DND-41 (cell line): Measurements from ENCODE around the gene TMEM151A.
"Not testable (repeated sequence)": the region's sequence is repeated elsewhere in the genome, so short reads cannot be mapped to it uniquely, and the experiment has no call there.

Source experiments
- ATAC-seq: fragments of 200-7000 bp; cut with Tn5 transposase; 3 replicates; pipeline ENCODE4 v1.9.1; 2021; ENCODE audit warnings: low read depth; ENCODE audit not compliant: insufficient read depth
- DNase-seq: peaks from one replicate; pipeline ENCODE4 v3.0.0-alpha.2; 2020
- H2AFZ ChIP-seq: 2 replicates; pipeline ENCODE4 v1.6.0; 2012; ENCODE audit warnings: low read depth, low read length
- H3K27ac ChIP-seq: 2 replicates; pipeline ENCODE4 v1.5.1; 2012; ENCODE audit warnings: low read length, inconsistent platforms
- H3K27me3 ChIP-seq: fragments of 200-600 bp; sonication (generic); 2 replicates; pipeline ENCODE4 v1.6.0; 2012; ENCODE audit warnings: low read length, mild to moderate bottlenecking, inconsistent platforms; ENCODE audit not compliant: insufficient read depth, poor library complexity
- H3K36me3 ChIP-seq: 2 replicates; pipeline ENCODE4 v1.5.1; 2012; ENCODE audit warnings: low read length, inconsistent platforms; ENCODE audit not compliant: insufficient read depth
- H3K4me1 ChIP-seq: 2 replicates; pipeline ENCODE4 v1.5.1; 2012; ENCODE audit warnings: mild to moderate bottlenecking, low read length; ENCODE audit not compliant: insufficient read depth
- H3K4me2 ChIP-seq: 2 replicates; pipeline ENCODE4 v1.6.0; 2012; ENCODE audit warnings: mild to moderate bottlenecking, moderate library complexity, low read length, inconsistent platforms; ENCODE audit not compliant: insufficient read depth
- H3K4me3 ChIP-seq, 2 experiments: fragments of 200-600 bp in 1 of 2; shearing (Covaris generic) in 1 of 2; 2 replicates each; pipeline ENCODE4 v1.5.1; 2012 to 2016; ENCODE audit warnings: inconsistent platforms in 2 of 2, low read length in 2 of 2, mild to moderate bottlenecking in 2 of 2, low read depth in 1 of 2, moderate library complexity in 1 of 2
- H3K79me2 ChIP-seq: 2 replicates; pipeline ENCODE4 v1.6.0; 2012; ENCODE audit warnings: low read length, inconsistent platforms; ENCODE audit not compliant: insufficient read depth
- H3K9ac ChIP-seq: 2 replicates; pipeline ENCODE4 v1.6.0; 2012; ENCODE audit warnings: low read depth, mild to moderate bottlenecking, inconsistent platforms, low read length, moderate library complexity
- H3K9me3 ChIP-seq: 2 replicates; pipeline ENCODE4 v1.5.1; 2012; ENCODE audit warnings: low read length, moderate library complexity, mild to moderate bottlenecking, inconsistent platforms; ENCODE audit not compliant: insufficient read depth, severe bottlenecking
- H4K20me1 ChIP-seq: 2 replicates; pipeline ENCODE4 v1.6.0; 2012; ENCODE audit warnings: low read length; ENCODE audit not compliant: insufficient read depth
- CTCF ChIP-seq: IDR thresholded peaks from 2 replicates; pipeline ENCODE4 v1.5.1; 2012; ENCODE audit warnings: borderline replicate concordance, low read length, moderate library complexity, mild to moderate bottlenecking; ENCODE audit not compliant: poor library complexity, severe bottlenecking; ENCODE audit errors: extremely low read depth
- EZH2 ChIP-seq: IDR thresholded peaks from 3 replicates; pipeline ENCODE4 v1.6.1; 2012; ENCODE audit warnings: borderline replicate concordance, low read depth, mild to moderate bottlenecking, moderate library complexity, low read length, inconsistent platforms; ENCODE audit not compliant: severe bottlenecking

The TMEM151A gene

DNA sequence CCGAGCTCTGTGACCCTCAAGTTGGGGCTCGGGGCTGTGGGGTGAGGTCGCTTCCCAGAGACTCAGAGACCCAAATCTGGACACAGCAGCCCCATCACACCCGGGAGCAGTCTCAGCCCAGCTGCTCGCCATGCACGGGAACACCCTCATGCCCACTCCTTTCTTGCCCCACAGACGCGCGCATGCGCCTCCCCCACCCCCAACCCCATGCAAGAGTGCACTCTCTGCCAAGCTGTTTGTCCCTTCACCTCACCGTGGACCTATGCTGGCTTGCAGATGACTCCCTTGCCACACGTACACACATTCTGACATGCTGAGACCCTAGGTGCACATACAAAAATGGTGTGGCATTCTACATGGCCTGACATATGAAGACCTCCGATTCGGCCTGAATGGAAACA lies 25.6 kb downstream of the TMEM151A start:
- DNase-seq (peak; percentile 59), ATAC-seq (peak; percentile 3; the same call in 1 of the 3 replicates)
- H3K27ac ChIP-seq, result peak overlapping the region; percentile 99
- H3K36me3 ChIP-seq, result no peaks in the 10 kb centered on the region
- H3K9ac ChIP-seq, result peak overlapping the region; percentile 47
- H3K4me2 ChIP-seq, result peak overlapping the region; percentile 53
- H2AFZ ChIP-seq, result peak overlapping the region; percentile 44; the same call in 1 of the 2 replicates
- H3K79me2 ChIP-seq, result no peaks in the 10 kb centered on the region
- TF ChIP-seq EZH2, result no peak
- H3K4me1 ChIP-seq, result peaks cover 49% of the 10 kb centered on the region
- H3K9me3 ChIP-seq, result no peaks in the 10 kb centered on the region
- peak overlapping the region in 1 of 2 experiments; percentile 33; a peak in 1 of 4 replicates for H3K4me3 ChIP-seq
- H3K27me3 ChIP-seq, result no peaks in the 10 kb centered on the region
- 0 out of 2 replicates have a peak, but pooled peaks cover 2% of the 10 kb centered on the region for H4K20me1 ChIP-seq

GRCh38 chr11:66317723-66318599 lies 26.3 kb downstream of the TMEM151A start:
- H2AFZ ChIP-seq, result peak overlapping the region; percentile 44
- ATAC-seq (peak; percentile 88), DNase-seq (peak; percentile 94)
- no peaks in the 10 kb centered on the region for H3K79me2 ChIP-seq
- no peak for TF ChIP-seq CTCF
- TF ChIP-seq EZH2, result no peak
- peak overlapping the region in 1 of 2 experiments; percentile 41; a peak in 2 of 4 replicates for H3K4me3 ChIP-seq
- peaks cover 45% of the 10 kb centered on the region for H3K4me1 ChIP-seq
- H3K9ac ChIP-seq, result peak overlapping the region; percentile 47
- no peaks in the 10 kb centered on the region for H3K9me3 ChIP-seq
- H3K36me3 ChIP-seq, result no peaks in the 10 kb centered on the region
- H3K27me3 ChIP-seq, result no peaks in the 10 kb centered on the region
- H3K27ac ChIP-seq, result peak overlapping the region; percentile 99
- H3K4me2 ChIP-seq, result peak overlapping the region; percentile 53
- 0 out of 2 replicates have a peak, but pooled peaks cover 2% of the 10 kb centered on the region for H4K20me1 ChIP-seq

GRCh38 chr11:66318600-66318970 lies 26.9 kb downstream of the TMEM151A start:
- Histone ChIP-seq H3K4me3 (peak overlapping the region in 1 of 2 experiments; percentile 41; a peak in 1 of 4 replicates), H3K9ac (peak overlapping the region; percentile 47), H3K9me3 (no peaks in the 10 kb centered on the region), H3K4me2 (peak overlapping the region; percentile 53), H3K79me2 (no peaks in the 10 kb centered on the region), H3K27me3 (no peaks in the 10 kb centered on the region), H3K4me1 (peaks cover 38% of the 10 kb centered on the region), H3K36me3 (no peaks in the 10 kb centered on the region), H2AFZ (peak overlapping the region; percentile 9), H4K20me1 (0 out of 2 replicates have a peak, but pooled peaks cover 2% of the 10 kb centered on the region), H3K27ac (peak overlapping the region; percentile 99)
- DNase-seq (no peak), ATAC-seq (no peak)
- no peak for TF ChIP-seq CTCF
- no peak for TF ChIP-seq EZH2

GRCh38 chr11:66320289-66320688 lies 28.6 kb downstream of the TMEM151A start:
- not testable (repeated sequence) for H3K9ac ChIP-seq, H2AFZ ChIP-seq, ATAC-seq, H3K9me3 ChIP-seq, H4K20me1 ChIP-seq, H3K4me2 ChIP-seq, H3K79me2 ChIP-seq, H3K27ac ChIP-seq, DNase-seq, H3K36me3 ChIP-seq, H3K27me3 ChIP-seq, H3K4me3 ChIP-seq
- peaks cover 37% of the 10 kb centered on the region for H3K4me1 ChIP-seq

- ATAC-seq, H3K27ac ChIP-seq, H3K27me3 ChIP-seq, H3K36me3 ChIP-seq, H3K9me3 ChIP-seq, H4K20me1 ChIP-seq, H3K79me2 ChIP-seq, H3K4me2 ChIP-seq, H3K9ac ChIP-seq, H3K4me3 ChIP-seq, H2AFZ ChIP-seq, DNase-seq: not testable (repeated sequence)
- H3K4me1 ChIP-seq, result peaks cover 42% of the 10 kb centered on the region
Observed at GRCh38 chr11:66320748-66321147, 29.1 kb downstream of the TMEM151A start.
